D721Med (cell line): Measurements from ENCODE around the gene TMEM52.

ENCODE experiments used
- DNase-seq: peaks from one replicate; pipeline ENCODE4 v3.0.0; 2011; ENCODE audit warnings: low spot score; ENCODE audit not compliant: insufficient read length
- FAIRE-seq: peaks from 2 replicates; lab custom pipeline; 2011; peaks lifted over from hg19 to GRCh38; lab: Jason Lieb, UNC
- TF ChIP-seq, protein P1 (sequence below): IDR thresholded peaks from 2 replicates; pipeline ENCODE4 v1.5.1; 2012; ENCODE audit warnings: mild to moderate bottlenecking, control low read depth; ENCODE audit not compliant: insufficient read depth; ENCODE audit errors: missing control alignments

TMEM52 gene

DNA sequence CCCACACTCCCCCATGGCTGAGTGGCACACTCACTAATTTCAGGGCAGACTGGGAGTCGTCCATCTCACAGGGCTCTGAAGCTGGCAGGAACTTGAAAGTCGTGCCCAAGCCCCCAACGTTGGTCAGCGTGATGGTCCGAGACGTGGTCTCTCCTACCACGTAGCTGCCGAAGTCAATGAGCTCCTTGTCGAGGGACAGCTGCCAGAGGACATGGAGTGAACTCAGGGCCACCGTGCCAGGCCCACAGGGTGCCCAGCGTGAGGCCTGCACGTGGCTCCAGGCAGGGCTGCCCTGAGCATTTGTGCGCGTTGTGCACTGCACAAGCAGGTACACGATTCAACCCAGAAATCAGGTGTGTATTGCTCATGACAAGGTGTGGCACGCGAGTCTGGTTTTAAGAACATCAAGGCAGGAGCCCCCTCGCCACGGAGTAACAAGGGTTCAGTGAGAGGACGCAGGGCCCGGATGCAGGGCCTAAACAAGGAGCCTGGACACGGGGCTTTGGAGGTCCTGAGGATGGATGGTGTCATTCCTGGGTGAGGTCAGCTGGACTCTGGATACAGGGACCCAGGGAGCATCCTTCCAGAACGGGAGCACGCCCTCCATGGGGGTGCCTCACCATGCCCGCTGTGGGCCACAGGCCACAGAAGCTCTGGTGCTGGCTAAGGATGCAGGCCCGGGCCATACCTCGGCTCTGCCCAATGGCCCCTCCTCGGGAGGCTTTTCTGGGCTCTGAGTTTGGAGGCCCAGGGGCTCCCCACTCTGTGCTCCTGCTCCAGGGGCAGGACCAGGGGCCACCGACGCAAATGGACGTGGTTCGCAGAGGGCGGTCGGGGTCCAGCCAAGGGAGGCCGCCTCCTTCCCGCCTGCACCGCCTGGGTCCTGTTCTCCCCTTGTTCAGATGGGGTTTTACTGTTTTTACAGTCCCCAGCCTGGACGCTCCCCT is 37.8 kb upstream of the TMEM52 start:
- DNase-seq (no peak), FAIRE-seq (no peak)
- TF ChIP-seq, protein P1, sequence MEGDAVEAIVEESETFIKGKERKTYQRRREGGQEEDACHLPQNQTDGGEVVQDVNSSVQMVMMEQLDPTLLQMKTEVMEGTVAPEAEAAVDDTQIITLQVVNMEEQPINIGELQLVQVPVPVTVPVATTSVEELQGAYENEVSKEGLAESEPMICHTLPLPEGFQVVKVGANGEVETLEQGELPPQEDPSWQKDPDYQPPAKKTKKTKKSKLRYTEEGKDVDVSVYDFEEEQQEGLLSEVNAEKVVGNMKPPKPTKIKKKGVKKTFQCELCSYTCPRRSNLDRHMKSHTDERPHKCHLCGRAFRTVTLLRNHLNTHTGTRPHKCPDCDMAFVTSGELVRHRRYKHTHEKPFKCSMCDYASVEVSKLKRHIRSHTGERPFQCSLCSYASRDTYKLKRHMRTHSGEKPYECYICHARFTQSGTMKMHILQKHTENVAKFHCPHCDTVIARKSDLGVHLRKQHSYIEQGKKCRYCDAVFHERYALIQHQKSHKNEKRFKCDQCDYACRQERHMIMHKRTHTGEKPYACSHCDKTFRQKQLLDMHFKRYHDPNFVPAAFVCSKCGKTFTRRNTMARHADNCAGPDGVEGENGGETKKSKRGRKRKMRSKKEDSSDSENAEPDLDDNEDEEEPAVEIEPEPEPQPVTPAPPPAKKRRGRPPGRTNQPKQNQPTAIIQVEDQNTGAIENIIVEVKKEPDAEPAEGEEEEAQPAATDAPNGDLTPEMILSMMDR, result no peak

DNA sequence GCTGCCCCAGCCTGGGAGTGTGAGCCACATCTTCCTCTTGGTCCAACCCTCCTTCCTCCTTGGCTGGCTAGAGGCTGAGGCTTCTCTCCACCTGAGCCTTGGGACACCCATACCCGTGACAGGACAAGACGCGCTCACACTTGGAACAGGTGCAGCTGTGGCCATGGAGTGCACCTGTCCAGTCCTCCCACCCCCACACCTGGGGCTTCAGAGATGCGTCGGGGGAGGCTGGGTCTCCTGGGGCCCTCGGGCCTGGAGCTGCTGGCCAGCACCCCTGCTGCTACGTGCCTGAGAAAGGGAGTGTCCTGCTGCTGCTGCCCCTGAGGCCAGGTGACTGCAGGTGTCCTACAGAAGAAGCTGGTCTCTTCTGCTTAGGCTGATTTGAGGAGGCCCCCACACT is 37.0 kb upstream of the TMEM52 start:
- FAIRE-seq (no peak), DNase-seq (no peak)
- TF ChIP-seq, protein P1, result no peak

DNA sequence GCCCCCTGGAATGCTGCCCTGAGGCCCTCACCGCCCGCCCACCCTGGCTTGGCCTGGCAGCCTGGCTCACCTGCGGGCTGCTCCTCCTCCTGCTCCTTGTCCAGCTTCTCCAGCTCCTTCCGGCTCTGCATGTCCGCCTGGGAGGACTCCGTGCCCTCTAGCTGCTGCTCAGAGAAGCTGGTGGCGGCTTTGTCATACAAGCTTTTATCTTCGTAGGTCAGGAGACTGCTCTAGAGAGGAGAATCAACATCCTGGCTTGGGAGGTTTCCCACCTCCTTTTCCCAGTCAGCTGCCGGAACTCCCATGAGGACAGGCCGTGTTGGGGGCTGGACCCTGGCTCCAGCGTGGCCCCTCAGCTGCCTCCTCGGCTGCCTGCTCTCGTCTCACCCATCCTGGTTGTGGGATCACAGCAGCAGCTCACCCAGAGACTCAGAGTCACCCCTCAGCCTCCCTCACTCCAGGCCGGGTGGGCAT is 36.6 kb upstream of the TMEM52 start:
- FAIRE-seq (no peak), DNase-seq (no peak)
- TF ChIP-seq, protein P1, result no peak

DNA sequence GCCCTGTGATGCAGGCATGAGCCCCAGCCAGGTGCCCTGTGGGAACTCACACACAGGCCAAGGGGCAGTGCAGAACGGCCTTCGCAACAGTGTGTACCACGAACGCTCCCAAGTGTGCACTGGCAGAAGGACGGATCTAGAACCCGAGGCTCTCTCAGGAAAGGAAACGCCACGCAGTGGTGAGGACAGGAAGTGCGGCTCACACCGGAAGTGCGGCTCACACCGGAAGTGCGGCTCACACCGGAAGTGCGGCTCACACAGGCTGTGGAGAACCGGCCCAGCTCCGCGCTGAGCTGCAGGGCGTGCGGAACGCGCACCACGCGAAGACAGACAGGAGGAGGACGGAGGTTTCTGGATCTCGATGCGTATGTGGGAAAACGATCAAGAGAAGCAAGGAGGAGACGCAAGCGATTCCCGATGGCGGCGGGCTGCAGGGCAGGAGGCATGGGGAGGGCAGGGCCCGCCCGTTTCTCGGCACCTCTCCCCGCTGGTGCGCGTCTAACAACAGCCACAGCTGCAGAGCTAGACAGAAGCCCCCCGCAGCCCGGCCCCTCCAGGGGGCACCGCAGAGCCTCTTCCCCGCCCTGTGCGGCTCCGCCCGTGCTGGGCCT is 35.9 kb upstream of the TMEM52 start:
- FAIRE-seq (no peak), DNase-seq (no peak)
- TF ChIP-seq, protein P1, result peak; percentile 18

DNA sequence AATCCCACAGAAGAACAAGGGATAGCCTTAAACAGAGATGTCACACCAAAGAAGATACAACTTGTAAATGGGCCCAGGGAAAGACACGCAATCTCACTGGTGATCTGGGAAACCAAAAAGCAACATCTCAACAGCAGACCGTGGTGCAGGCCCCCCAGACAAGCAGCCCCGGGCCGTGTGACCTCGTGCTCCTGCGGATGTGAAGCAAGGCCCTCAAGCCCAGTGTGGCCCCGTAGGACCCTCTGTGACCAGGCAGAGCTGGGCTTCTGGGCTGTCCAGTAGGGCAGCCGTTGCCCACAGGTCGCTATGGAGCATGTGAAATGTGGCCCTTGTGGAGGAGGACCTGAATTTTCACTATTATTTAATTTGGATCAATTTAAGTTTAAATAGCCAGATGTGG is 34.9 kb upstream of the TMEM52 start:
- DNase-seq (no peak), FAIRE-seq (no peak)
- TF ChIP-seq, protein P1, result no peak

DNA sequence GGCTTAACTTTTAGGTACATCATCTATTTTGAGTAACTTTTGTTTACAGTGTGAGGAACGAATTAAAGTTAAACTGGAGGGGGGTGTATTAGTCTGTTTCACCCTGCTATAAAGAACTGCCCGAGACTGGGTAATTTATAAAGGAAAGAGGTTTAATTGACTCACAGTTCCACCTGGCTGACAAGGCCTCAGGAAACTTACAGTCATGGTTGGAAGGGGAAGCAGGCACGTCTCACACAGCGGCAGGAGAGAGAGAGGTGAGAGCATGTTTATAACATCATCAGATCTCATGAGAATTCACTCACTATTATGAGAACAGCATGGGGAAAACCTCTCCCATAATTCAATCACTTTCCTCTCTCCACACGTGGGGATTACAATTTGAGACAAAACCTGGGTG is 31.9 kb upstream of the TMEM52 start:
- DNase-seq (no peak), FAIRE-seq (no peak)
- TF ChIP-seq, protein P1, result no peak

DNA sequence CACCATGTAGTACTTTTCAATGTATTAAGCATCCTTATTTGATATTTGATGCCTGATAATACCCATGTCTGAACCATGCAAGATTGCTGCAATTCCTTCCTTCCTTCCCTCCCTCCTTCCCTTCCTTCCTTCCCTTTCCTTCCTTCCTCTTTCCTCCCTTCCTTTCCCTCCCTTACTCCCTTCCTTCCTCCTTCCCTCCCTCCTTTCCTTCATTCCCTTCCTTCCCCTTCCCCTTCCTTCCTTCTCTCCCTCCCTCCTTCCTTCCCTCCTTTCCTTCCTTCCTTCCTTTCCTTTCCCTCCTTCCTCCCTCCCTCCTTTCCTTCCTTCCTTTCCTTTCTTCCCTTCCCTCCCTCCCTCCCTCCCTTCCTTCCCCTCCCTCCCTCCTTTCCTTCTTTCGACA is 29.7 kb upstream of the TMEM52 start:
- TF ChIP-seq, protein P1, result no peak
- FAIRE-seq (no peak), DNase-seq (no peak)
